Occipital lobe (tissue), 2 donors: ENCODE measurements around the gene SCLY. TPM values are rescaled to one million over a fixed set of nuclear protein-coding genes. Genes with fewer than 3 reads are reported as not detected.

Experiments used
- DNase-seq: peaks from one replicate; lab custom pipeline; 2025; lab: John Stamatoyannopoulos, UW
- total RNA-seq: library from RNA; depleted of rRNA; stranded (reverse); fragments of >200 nt; gene quantifications from one replicate; pipeline ENCODE4 v1.2.3, GENCODE V29; 2014

Gene SCLY
- total RNA-seq, 1 donor from 2014 or later: 9.2 TPM

DNA sequence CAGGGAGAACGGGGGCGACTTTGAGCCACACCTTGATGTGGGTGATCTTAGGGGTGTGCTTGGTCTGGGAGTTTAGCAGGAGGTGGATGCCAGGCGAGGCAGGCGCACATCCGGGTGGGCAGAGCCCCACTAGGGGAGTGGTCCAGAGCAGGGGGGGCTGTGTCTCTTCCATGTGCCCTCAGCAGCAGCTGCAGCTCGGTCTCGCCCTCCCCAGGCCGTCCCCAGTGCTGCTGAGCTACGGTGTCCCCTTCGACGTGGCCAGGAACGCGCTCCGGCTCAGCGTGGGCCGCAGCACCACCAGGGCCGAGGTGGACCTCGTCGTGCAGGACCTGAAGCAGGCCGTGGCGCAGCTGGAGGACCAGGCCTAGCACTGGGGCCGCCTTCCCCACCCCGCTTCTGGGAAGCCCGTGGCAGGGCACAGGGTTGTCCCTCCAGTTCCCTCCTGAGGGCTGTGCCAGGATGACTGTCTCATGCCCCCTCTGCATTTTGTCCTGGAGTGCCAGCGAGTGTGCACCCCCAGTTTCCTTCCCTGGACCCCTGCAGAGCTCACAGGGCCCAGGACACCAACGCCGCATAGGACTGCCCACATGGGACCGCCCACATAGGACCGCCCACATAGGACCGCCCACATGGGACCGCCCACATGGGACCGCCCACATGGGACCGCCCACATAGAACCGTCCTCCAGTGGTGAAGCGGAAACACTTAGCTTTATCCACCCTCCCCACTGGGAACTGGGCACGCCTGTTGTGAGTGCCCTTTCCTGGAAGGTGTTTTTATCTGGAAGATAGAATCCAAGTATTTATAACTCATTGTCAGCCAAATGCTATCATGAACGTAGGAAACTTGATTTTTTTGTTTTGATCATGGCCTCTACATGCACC is 37.4 kb downstream of the SCLY start:
- no peak for DNase-seq

DNA sequence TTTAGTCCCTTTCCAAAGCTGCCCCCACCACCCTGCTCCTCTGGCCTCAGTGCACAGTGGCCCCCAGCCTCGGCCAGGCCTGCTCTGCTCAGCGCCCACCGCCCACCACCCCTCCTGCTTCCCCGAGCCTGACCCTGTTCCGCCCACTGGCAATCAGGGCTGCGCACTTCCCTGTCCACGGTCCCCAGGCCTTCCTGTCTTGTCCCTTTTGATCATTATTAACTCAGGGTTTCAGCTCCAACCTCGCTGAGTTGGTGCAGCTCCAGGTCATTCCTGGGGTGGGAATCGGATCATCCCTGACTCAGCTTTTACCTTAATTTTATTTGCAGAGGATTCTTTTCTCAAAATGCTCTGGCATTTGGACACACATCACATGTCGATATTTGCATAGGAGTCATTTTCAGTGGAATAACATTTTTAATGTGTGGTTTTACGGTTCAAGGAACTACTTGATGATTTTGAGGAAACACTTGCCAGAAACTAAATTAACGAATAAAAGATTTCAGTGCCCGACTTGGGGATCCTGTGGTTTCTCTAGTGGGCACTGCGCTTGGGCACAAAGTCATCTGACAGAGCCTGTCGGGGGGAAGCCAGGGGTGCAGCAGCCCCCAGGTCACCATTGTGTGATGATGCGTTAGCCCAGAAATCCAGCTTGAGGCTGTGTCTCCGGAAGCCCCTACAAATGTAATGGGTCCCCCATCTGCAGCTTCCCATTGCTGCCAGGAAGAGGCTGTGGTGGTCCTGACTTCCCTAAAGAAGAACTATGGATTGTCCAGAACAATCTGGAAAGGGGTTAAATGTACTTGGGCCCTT is 38.3 kb downstream of the SCLY start:
- no peak for DNase-seq

DNA sequence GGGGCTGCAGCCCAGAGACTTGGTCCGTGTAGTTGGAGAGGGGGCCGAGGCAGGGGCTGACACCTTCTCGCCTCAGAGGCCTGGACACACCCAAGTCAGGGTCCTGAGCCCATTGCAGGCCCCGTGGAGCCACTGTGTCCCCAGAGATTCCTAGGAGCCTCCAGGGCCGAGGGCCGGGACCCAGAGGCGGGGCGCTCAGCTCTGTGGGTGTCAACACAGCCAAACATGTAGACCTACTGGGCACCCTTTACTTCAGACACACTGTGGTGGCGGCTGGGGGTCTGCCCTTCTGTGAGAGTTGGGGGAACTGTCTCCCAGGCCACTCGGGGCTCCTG is 38.9 kb downstream of the SCLY start:
- DNase-seq: no peak

DNA sequence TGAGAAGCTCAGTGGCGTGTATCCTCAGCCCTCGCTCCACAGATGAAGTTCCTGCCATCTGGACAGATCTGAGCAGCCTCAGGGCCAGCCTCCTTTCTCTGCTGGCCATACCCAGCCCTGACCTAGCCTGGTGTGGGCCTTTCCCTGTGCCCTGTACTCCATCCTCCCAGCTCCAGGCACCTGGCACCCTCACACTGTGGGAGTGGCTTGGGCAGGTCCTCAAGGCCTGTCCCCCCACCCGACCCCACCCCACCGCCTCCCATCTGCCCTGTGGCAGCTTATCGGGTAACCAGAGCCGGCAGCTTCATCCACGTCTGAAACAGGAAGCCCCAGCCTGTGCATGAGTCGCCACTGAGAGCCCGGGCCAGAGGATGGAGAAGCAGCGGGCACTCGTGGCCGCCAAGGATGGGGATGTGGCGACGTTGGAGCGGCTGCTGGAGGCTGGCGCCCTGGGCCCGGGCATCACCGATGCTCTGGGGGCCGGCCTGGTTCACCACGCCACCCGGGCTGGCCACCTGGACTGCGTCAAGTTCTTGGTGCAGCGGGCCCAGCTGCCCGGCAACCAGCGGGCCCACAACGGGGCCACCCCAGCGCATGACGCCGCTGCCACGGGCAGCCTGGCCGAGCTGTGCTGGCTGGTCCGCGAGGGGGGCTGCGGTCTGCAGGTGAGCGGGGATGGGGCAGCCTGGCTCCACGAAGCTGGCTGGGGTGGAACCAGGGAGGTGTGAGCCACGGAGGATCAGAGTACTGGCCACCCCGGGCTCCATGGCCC is 39.4 kb downstream of the SCLY start, which contains the start of gene ESPNL:
Gene ESPNL (plus strand): TSS at position 292 of the 772 bp plus-strand sequence. CDS start 80 bp downstream, at position 372.
- DNase-seq: no peak

DNA sequence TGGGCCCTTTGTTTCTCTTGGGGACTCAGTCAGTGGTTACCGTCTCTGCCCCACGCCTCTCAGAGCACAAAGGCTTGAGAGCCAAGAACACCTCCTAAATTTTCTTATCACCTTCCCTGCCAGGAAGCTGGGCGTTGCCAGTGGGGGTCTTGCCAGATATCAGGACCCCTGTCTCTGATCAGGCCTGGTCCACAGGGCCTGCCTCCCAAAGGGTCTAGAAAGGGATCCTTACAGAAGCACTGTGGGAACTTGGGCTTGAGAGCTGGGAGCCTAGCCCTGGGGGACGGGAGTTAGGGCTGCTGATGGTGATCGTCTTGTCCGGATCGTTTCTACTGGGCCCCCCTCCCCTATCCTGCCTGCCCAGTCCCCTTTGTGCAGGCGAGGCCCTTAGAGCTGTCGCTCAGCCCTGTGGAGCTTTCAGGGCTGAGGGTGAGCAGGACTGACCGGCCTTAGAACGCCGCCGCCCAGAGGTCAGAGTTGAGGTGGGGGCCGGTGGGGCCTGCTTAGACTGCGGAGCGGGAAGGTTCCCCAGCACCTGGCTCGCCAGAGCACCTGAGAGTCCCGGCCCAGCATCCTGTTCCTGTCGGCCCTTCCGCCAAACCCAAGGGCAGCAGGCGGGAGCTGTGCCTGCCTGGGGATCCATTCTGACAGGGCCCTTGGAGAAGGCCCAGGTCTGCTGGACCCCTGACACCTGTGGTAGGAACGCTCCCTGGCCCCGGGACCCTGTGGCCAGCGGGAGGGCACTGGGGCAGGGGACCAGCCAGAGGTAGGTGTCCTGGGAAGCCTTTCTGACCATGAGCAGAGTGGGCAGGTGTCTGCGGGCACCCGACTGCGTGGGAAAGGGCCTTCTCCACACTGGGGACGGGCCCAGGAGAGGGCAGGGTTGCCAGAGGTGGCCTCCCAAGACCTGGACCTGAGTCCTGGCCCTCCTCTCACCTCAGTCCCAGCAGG is 40.3 kb downstream of the SCLY start:
- DNase-seq: no peak

DNA sequence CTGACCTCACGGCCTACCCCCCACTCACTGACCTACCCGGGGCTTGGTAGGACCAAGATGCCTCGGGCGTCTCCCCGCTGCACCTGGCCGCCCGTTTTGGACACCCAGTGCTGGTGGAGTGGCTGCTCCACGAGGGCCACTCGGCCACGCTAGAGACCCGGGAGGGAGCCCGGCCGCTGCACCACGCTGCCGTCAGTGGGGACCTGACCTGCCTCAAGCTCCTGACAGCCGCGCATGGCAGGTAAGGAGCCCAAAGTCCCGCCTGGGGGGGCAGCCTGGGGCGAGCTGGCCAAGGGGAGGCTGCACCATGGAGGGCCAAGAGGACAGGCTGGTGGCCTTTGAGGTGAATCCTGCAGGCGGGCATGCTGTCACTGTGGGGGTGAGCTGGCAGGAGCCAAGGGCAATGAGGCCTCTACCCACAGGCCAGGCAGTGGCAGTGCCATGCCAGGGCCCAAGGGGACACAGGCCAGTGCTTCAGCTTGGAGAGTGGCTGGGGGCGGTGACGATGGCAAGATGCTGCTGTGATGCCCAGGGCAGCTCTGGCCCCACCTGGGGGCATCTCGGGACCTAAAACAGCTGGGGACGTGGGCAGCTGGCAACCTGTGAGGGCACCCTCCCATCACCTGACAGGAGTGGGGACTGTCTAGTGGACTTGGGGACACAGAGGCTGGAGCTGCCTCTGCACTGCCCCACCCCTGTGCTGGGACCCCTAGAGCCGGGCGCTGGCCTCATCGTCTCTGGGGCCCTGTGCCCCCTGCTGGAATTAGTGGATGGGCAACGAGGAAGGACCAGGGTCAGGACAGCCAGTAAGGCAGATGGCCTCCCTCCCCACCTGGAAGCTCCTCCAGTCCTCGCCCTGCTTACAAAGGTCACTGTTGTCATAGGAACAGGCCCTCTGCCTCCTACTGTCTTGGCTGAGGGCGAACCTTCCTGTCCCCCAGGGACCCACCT is 41.4 kb downstream of the SCLY start:
- no peak for DNase-seq

DNA sequence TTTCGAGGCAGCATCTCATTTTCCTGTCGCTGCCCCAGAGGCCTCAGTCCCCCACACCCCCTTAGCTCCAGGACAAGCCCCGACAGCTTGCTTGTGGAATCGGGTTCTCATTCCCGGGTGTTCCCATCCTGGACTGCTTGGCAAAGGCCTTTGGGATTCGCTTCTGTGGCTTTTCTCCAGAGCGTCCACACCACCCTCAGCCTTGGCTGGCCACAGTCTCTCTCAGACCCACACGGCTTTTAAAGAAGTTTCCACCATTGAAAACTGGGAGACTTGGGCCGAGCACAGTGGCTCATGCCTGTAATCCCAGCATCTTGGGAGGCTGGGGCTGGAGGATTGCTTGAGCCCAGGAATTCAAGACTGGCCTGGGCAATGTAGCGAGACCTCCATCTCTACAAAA is 42.1 kb downstream of the SCLY start:
- no peak for DNase-seq

DNA sequence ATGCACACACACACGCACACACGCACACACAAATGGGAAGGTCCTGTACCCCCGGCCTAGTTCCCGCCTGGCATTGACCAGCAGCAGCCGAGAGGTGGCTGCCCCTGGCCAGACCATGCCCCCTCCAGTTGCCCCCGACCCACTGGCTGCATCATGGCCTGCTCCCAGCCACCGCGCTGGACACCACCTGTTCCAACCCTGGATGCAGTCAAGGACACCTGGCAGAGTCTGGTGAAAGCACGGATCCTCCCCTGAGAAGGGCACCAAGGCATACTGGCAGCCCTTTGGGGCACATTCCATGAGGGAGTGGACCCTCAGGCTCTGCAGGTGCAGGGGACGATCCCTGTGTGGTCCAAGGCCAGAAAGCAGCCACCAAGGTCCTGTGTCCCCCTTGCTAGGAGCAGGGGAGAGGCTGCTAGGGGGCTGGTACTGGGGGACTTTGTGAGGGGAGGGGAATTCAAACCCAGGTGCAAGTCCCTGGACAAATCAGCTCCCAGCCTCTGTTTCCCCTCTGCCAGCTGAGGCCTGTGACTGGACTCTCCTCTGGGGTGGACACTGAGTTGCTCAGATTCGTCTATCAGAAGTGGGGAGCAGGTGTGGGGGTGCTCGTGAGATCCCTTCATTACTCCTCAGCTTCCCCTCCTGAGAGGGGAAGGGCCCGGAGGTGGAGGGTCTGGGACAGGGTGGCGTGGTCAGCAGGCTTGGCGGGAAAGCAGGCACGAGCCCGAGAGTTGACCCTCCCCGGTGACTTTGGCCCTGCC is 42.8 kb downstream of the SCLY start:
- DNase-seq: no peak

DNA sequence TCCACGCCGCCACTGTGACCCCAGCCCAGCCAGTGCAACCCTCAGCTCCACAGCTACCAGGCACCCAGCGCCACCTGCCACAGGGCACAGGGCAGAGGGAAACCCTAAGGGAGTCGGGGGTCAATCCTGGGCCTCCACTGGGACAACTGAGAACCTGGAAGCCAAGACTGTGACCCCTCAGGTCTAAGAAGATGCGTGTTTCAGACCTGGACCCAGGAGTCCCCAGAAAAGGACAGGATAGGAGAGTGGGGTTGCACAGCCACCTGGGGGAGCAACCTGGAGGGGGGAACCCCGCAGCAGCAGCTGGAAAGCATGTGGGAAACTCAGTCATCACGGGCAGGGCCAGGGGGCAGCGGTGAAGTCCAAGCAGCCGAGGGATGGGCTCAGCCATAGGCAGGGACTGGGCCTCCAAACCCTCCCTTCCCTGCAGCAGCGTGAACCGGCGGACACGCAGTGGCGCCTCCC is 43.5 kb downstream of the SCLY start:
- DNase-seq: no peak

DNA sequence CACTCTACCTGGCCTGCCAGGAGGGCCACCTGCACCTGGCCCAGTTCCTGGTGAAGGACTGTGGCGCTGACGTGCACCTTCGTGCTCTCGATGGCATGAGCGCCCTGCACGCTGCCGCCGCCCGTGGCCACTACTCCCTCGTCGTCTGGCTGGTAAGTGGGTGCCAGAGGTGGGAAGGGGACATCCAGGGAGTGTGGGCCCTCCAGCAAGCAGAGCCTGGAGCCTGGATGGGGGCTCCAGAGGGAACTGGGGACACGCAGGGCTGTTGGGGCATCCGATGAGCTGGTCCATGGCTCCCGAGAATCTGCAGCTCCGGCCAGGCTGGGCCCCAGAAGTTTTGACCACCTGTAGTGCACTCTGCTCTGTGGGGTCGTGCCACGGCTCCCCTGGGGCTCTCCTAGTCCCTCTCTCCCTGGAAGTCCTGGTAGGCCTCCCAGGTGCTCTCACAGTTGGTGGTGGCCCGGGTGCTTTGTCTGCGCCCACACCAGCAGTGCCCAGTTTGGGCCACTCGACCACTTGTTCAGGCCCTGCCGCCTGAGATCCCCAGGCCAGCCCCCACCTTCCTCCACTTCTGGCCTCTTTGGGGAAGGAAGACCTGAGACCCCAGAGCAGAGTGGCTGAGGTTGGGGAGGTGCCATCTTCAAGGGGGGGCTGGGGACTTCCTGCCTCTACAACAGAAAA is 44.0 kb downstream of the SCLY start:
- DNase-seq: no peak

DNA sequence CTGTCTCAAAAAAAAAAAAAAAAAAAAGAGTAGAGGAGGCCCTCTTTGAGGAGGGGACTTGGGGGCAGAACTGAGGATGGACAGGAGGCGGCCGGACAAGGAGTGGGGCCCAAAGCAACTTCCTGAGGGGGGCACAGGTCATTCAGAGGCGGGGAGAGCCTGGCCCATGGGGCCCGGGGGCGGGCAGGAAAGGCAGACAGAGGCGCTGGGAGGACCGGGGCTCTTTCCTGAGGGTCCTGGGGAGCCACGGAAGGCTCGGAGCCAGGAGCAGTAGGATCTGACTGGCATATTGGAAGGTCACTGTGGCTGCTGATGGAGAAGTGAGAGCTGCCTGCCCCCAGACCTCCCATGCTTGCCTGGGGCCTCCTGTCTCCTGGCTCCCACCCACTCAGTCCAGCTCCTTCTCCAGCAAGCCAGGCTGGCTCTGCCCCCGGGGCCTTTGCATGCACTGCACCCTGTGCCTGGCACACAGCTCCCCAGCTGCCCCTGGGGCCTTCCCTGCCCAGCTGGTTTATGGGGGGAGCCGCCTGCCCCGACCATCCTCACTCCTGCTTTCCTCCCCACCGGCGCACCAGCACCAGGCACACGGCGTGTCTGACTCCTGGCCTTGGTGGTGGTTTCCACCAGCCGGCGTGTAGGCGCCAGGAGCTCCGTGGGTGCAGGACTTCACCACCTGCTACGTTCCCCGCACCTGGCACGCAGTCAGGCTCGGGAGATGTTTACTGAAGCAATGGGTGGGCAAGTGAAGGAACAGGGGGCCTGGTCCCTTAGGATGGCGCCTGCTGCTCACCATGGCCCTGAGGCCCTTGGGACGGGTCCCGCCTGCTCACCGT is 44.9 kb downstream of the SCLY start:
- DNase-seq: no peak

DNA sequence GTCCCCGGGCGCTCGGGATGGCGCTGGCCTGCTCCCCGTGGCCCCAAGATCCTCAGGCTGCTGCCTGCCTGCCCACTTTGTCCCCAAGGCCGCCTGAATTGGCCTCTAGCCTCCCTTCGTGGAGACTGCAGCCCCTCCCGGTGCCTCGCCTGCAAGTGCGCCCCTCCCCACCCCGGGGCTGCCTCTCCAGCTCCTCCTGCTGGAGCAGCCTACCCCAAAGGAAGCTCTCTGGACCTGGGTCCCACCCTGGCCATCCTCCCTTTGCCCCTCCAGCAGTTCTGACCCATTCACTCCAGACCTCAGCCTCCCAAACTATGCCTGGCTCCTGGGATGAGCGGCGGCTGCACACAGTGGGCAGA is 45.5 kb downstream of the SCLY start:
- DNase-seq: no peak

DNA sequence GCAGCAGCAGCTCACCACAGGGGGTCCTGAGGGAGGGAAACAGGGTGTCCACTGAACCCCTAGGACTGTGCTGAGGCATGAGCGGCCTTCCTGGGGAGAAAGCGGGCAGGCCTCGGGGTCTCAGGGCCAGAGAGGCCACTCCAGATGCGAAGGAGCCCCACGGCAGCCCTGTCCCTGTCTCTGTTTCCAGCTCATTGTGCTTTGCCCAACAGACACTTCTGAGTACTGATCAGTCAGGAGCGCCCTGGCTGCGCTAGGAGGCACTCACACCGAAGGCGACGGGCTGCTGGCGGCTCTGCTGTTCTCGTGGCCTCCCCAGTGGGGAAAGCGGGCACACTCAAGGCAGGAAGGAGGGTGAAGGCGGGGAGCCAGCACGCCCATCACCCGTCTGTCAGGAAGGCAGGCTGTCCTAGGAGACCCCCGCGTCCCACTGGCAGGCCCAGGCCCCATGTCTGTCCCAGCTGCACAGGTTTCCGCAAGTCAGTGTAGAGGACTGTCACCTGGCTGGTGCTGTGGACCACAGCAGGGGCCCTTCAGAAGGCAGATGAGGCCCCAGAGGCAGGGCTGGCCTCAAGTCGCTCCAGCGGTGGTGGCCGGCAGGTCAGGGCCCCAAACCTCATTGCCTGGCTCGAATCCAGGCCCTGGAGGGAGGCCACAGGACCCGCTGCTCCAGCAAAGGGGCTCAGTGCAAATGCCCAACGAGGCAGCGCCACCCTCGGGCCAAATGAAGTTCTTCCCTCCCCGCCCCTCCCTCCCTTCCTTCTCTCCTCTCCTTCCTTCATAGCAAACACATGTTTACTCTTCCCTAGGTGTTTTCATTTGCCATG is 46.1 kb downstream of the SCLY start:
- DNase-seq: no peak

DNA sequence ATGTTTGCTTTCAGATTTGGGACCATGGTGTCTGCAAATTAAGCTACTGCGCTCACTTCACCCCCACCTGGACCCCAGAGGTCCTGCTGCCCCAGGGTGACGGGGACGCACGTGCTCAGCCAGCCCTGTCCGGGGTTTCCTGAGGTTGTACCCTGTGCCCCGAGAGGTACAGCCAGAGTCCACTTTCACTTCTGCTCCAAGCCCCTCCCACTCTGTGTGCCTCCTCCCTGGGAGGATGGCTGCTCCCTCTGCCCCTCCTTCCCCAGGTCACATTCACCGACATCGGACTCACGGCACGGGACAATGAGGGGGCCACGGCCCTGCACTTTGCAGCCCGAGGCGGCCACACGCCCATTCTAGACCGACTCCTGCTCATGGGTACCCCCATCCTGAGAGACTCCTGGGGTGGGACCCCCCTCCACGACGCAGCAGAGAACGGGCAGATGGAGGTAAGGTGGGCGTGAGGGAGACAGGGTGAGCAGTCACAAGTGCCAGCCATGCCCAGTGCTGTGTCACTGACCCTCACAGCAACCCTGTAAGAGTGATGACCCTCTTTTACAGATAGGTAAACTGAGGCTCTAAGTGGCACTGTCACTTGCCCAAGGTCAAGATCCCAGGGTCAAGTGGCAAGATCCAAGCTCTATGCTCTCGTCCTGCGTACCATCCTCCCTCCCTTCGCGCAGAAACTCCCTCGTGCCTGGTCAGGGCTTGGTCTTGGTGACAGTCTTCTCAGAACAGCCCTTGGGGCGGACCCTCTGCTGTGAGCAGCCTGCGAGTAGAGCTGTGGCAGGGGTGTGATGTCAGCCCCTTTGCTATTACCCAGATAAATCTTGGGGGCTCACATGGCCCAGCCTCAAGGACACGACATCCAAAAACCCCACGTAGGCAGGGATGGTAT is 47.0 kb downstream of the SCLY start:
- DNase-seq: no peak

DNA sequence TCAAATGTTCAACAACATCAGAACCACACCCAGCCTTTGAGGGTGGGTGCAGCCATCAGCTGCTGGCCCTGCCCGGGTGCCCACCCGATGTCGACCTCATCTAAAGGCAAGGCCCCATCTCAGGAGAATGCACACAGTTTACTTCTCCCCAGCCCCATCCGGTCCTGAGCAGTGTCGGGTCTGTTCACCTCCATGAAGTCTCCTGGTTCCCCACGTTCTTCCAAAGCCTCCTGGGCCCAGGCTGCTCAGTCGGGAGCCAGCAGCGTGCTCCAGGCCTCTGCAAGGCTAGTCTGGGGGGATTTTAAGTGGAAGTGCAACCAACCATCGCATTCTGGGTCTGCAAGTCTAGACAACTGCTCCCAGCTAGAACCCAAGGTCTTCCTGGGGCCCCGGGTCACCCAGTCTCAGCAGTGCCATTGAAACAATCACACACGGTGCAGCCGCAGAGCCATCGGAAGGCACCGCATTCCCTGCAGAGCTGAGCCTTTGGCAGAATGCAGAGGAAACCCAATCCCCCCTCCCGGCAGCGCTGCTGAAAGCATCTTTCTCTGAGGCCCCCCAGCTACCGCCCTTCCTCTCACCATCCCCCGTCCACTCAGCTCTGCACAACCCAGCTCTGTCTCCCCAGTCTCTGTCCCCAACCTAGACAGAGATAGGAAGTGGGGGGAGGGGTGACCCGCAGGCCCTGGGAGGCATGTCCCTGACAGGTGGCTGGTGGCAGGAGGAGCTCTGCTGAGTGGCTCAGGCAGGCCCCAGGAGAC is 47.8 kb downstream of the SCLY start:
- no peak for DNase-seq
